ENCODE data around the gene TM9SF2. TPM values are rescaled to one million over a fixed set of nuclear protein-coding genes. Genes with fewer than 3 reads are reported as not detected.
A peak's percentile ranks its signal among the peaks of the same experiment; 100 is the strongest.
"Not testable (repeated sequence)": the region's sequence is repeated elsewhere in the genome, so short reads cannot be mapped to it uniquely, and the experiment has no call there.

TM9SF2 gene
- 106 and 137 TPM in 2 replicates for total RNA-seq (2014; rRNA removed; shearing (Covaris generic); ENCODE audit: low replicate concordance)

GRCh38 chr13:99501184-99501847, at the start of gene TM9SF2:
Gene TM9SF2, plus strand, starts transcription at chr13:99501472. Its CDS starts 135 bp downstream, at chr13:99501607.
- Histone ChIP-seq H3K9me3 (no peaks in the 10 kb centered on the region), H3K36me3 (no peaks in the 10 kb centered on the region; the same call in 1 of the 2 replicates), H3K4me3 (peak within 1 kb of the TSS; percentile 84), H3K27me3 (no peaks in the 10 kb centered on the region)
- DNase-seq = peak; percentile 96

GRCh38 chr13:99454518-99455183, 46.6 kb upstream of the TM9SF2 start:
- H3K9me3 ChIP-seq = no peaks in the 10 kb centered on the region
- no peaks in the 10 kb centered on the region for H3K36me3 ChIP-seq
- no peak for DNase-seq
- no peak overlapping the region for H3K4me3 ChIP-seq
- peaks cover 2% of the 10 kb centered on the region for H3K27me3 ChIP-seq

- Histone ChIP-seq H3K9me3 (no peaks in the 10 kb centered on the region), H3K36me3 (no peaks in the 10 kb centered on the region), H3K4me3 (no peak overlapping the region), H3K27me3 (no peaks in the 10 kb centered on the region; the same call in 1 of the 2 replicates)
- no peak for DNase-seq
Measured at GRCh38 chr13:99459099-99459850, 42.0 kb upstream of the TM9SF2 start.

- H3K4me3 ChIP-seq, DNase-seq, H3K27me3 ChIP-seq, H3K9me3 ChIP-seq, H3K36me3 ChIP-seq: not testable (repeated sequence)
Measured at GRCh38 chr13:99460802-99461201, 40.5 kb upstream of the TM9SF2 start.

GRCh38 chr13:99463646-99464397, 37.5 kb upstream of the TM9SF2 start:
- no peak overlapping the region for H3K4me3 ChIP-seq
- no peaks in the 10 kb centered on the region for H3K36me3 ChIP-seq
- no peaks in the 10 kb centered on the region for H3K9me3 ChIP-seq
- H3K27me3 ChIP-seq = no peaks in the 10 kb centered on the region
- DNase-seq = no peak

GRCh38 chr13:99464441-99464949, 36.8 kb upstream of the TM9SF2 start:
- no peak for DNase-seq
- Histone ChIP-seq H3K4me3 (no peak overlapping the region), H3K36me3 (no peaks in the 10 kb centered on the region), H3K27me3 (no peaks in the 10 kb centered on the region), H3K9me3 (no peaks in the 10 kb centered on the region)

GRCh38 chr13:99465454-99465853, 35.8 kb upstream of the TM9SF2 start:
- H3K4me3 ChIP-seq = no peak overlapping the region
- no peaks in the 10 kb centered on the region for H3K27me3 ChIP-seq
- DNase-seq = no peak
- H3K9me3 ChIP-seq = no peaks in the 10 kb centered on the region
- no peaks in the 10 kb centered on the region for H3K36me3 ChIP-seq

GRCh38 chr13:99467764-99468163, 33.5 kb upstream of the TM9SF2 start:
- Histone ChIP-seq H3K27me3 (no peaks in the 10 kb centered on the region), H3K4me3 (no peak overlapping the region), H3K9me3 (no peaks in the 10 kb centered on the region), H3K36me3 (no peaks in the 10 kb centered on the region)
- no peak for DNase-seq

- Histone ChIP-seq H3K27me3 (no peaks in the 10 kb centered on the region), H3K9me3 (no peaks in the 10 kb centered on the region), H3K36me3 (no peaks in the 10 kb centered on the region), H3K4me3 (no peak overlapping the region)
- DNase-seq = no peak
Measured at GRCh38 chr13:99469041-99469440, 32.2 kb upstream of the TM9SF2 start.

- no peak for DNase-seq
- no peaks in the 10 kb centered on the region for H3K36me3 ChIP-seq
- no peaks in the 10 kb centered on the region for H3K9me3 ChIP-seq
- no peaks in the 10 kb centered on the region for H3K27me3 ChIP-seq
- no peak overlapping the region for H3K4me3 ChIP-seq
Measured at GRCh38 chr13:99470027-99470426, 31.2 kb upstream of the TM9SF2 start.

GRCh38 chr13:99471221-99472121, 29.8 kb upstream of the TM9SF2 start:
- Histone ChIP-seq H3K36me3 (no peaks in the 10 kb centered on the region), H3K4me3 (no peak overlapping the region), H3K27me3 (no peaks in the 10 kb centered on the region), H3K9me3 (no peaks in the 10 kb centered on the region)
- DNase-seq = no peak

GRCh38 chr13:99472122-99472440, 29.2 kb upstream of the TM9SF2 start:
- no peaks in the 10 kb centered on the region for H3K27me3 ChIP-seq
- DNase-seq = no peak
- no peak overlapping the region for H3K4me3 ChIP-seq
- H3K9me3 ChIP-seq = no peaks in the 10 kb centered on the region
- no peaks in the 10 kb centered on the region for H3K36me3 ChIP-seq

- no peak for DNase-seq
- no peak overlapping the region for H3K4me3 ChIP-seq
- H3K9me3 ChIP-seq = no peaks in the 10 kb centered on the region
- H3K36me3 ChIP-seq = no peaks in the 10 kb centered on the region
- H3K27me3 ChIP-seq = no peaks in the 10 kb centered on the region
Measured at GRCh38 chr13:99473515-99473914, 27.8 kb upstream of the TM9SF2 start.

GRCh38 chr13:99476648-99477047, 24.6 kb upstream of the TM9SF2 start:
- H3K36me3 ChIP-seq = no peaks in the 10 kb centered on the region
- no peak overlapping the region for H3K4me3 ChIP-seq
- DNase-seq = no peak
- no peaks in the 10 kb centered on the region for H3K9me3 ChIP-seq
- no peaks in the 10 kb centered on the region for H3K27me3 ChIP-seq

GRCh38 chr13:99477493-99477892, 23.8 kb upstream of the TM9SF2 start:
- no peak overlapping the region for H3K4me3 ChIP-seq
- H3K27me3 ChIP-seq = no peaks in the 10 kb centered on the region
- H3K36me3 ChIP-seq = no peaks in the 10 kb centered on the region
- DNase-seq = no peak
- no peaks in the 10 kb centered on the region for H3K9me3 ChIP-seq

- no peaks in the 10 kb centered on the region for H3K27me3 ChIP-seq
Measured at GRCh38 chr13:99481366-99481765, 19.9 kb upstream of the TM9SF2 start.

More at GRCh38 chr13:99481366-99481765, 19.9 kb upstream of the TM9SF2 start:
- no peak for DNase-seq
- Histone ChIP-seq H3K9me3 (no peaks in the 10 kb centered on the region), H3K36me3 (no peaks in the 10 kb centered on the region), H3K4me3 (no peak overlapping the region)

Measured in MG63 (cell line).